Mesodermal cell (in vitro differentiated cells): ENCODE measurements around the gene FKBP1B.
"Not testable (repeated sequence)": the region's sequence is repeated elsewhere in the genome, so short reads cannot be mapped to it uniquely, and the experiment has no call there.

Experiments
- H3K27ac ChIP-seq: 2 replicates; pipeline ENCODE4 v1.7.0; 2013; ENCODE audit warnings: mild to moderate bottlenecking, low read depth, low read length, moderate library complexity; ENCODE audit not compliant: severe bottlenecking
- H3K36me3 ChIP-seq: 2 replicates; pipeline ENCODE4 v1.7.1; 2013; ENCODE audit warnings: mild to moderate bottlenecking, low read length, moderate library complexity; ENCODE audit not compliant: control insufficient read depth, insufficient read depth
- H3K4me1 ChIP-seq: one replicate; pipeline ENCODE4 v1.7.1; 2013; ENCODE audit warnings: mild to moderate bottlenecking, low read length; ENCODE audit not compliant: insufficient read depth, control insufficient read depth, poor library complexity, severe bottlenecking
- H3K4me3 ChIP-seq: 2 replicates; pipeline ENCODE4 v1.7.0; 2013; ENCODE audit warnings: low read length, control low read depth, mild to moderate bottlenecking; ENCODE audit not compliant: insufficient read depth, poor library complexity, severe bottlenecking; ENCODE audit errors: extremely low read depth
- H3K9me3 ChIP-seq: 2 replicates; pipeline ENCODE4 v1.7.1; 2013; ENCODE audit warnings: mild to moderate bottlenecking, low read length, moderate library complexity; ENCODE audit not compliant: control insufficient read depth
- WGBS, 2 experiments: methylation state at CpG; one replicate each; pipeline ENCODE4 v1.1.5; 2013; ENCODE audit warnings: missing lambda C conversion rate in 2 of 2; ENCODE audit not compliant: insufficient coverage in 2 of 2; 5-methylcytosine and 5-hydroxymethylcytosine counted together

Gene FKBP1B

DNA sequence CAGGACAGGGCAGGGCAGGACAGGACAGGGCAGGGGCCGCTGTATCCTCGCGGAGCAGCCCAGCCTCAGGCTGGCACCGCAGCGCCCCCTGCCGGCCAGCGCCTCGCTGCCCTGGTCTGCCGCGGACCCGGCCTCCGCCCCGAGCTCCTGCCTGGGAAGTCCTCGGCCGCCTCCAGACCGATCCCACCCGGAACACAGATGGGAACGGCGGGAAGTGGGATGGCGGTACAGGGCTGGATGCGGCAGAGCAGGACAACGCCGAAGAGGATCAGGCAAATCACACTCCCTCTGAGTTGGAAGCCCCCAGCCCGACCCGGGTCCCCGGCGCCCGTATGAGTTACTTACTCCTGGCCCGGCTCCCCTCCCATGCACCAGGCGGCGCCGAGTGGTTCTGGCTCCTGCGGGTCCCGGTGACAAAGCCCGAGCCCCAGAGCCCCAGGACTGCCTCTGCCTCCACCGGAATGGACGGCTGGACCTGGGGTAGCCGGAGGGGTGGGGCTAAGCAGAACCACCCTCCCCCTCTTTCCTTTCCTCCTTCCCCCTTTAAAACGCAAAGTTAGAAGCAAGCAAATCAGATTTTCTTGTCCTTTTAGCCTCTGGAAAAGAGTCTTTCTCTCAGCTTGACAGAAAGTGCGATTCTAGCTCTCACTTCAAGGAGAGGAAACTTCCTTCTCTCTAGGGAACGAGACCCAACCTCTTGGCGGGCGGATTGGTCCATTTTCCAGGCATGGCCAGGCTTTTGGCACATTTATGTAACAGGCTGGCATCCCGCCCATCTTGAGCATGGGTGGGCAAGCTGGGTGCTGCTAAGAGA is 35.1 kb downstream of the FKBP1B start, which contains the start of gene TP53I3:
TP53I3 (minus strand) TSS at position 449 of the 814 bp plus-strand sequence. CDS start 508 bp downstream, outside the sequence.
- Histone ChIP-seq H3K27ac (peak within 1 kb of the TSS; percentile 99), H3K9me3 (no peaks in the 10 kb centered on the region), H3K36me3 (peaks cover 35% of the 10 kb centered on the region), H3K4me3 (peak within 1 kb of the TSS; percentile 63), H3K4me1 (no peaks in the 10 kb centered on the region)
- WGBS, 2 experiments, result 1% methylated on average over 27 to 28 of the region's 44 CpGs

GRCh38 chr2:24085200-24085489 is 35.6 kb downstream of the FKBP1B start:
- Histone ChIP-seq H3K36me3 (peaks cover 29% of the 10 kb centered on the region), H3K27ac (peak overlapping the region; percentile 99)
- 55 to 56% methylated on average over 9 to 11 of the region's 11 CpGs for WGBS, 2 experiments

DNA sequence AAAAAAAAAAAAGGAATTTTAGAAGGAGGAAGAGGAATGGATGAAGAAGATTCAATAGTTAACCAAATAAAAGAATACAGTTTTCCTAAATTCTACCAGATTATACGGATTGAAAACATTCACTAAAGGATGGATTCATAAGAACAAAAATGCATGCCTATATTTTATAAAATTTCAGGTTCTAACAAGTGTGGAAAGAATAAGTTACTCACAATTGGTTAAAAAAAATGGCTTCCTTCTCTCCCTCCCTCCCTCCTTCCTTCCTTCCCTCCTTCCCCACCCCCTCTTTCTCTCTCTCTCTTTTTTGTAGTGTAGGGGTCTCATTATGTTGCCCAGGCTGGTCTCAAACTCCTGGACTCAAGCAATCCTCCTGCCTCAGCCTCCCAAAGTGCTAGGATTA is 36.7 kb downstream of the FKBP1B start:
- no peak overlapping the region for H3K27ac ChIP-seq
- peaks cover 18% of the 10 kb centered on the region for H3K36me3 ChIP-seq
- no peaks in the 10 kb centered on the region for H3K4me1 ChIP-seq
- WGBS, 2 experiments, result no CpG with 5 or more reads among the region's 1 CpG
- no peak overlapping the region for H3K4me3 ChIP-seq
- H3K9me3 ChIP-seq, result no peaks in the 10 kb centered on the region

More at GRCh38 chr2:24085200-24085489, 35.6 kb downstream of the FKBP1B start:
- Histone ChIP-seq H3K4me1 (no peaks in the 10 kb centered on the region), H3K4me3 (peak overlapping the region; percentile 63), H3K9me3 (no peaks in the 10 kb centered on the region)

DNA sequence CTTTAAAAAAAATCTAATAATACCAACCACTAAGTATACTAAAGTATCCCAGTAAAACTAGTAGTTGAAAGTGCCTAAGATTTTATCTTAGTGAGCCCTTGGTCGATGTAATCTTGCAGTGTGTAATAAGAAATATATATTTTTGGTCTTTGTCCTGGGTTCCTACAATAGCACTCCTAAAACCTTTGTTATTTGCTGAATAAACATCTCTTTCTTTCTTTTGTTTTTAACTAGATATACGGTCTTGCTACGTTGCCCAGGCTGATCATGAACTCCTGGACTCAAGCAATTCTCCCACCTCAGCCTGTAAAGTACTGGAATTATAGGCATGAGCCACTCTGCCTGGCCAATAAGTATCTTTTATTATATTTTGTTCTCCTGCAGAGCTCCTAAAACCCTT is 37.5 kb downstream of the FKBP1B start:
- H3K9me3 ChIP-seq, result no peaks in the 10 kb centered on the region
- H3K4me1 ChIP-seq, result no peaks in the 10 kb centered on the region
- no peak overlapping the region for H3K27ac ChIP-seq
- peaks cover 12% of the 10 kb centered on the region for H3K36me3 ChIP-seq
- 100% methylated on average over 1 of the region's 3 CpGs; no CpG with 5 or more reads in 1 of the 2 experiments for WGBS, 2 experiments
- H3K4me3 ChIP-seq, result no peak overlapping the region

GRCh38 chr2:24088821-24089359 is 39.3 kb downstream of the FKBP1B start:
- Histone ChIP-seq H3K4me1 (no peaks in the 10 kb centered on the region), H3K4me3 (no peak overlapping the region), H3K9me3 (no peaks in the 10 kb centered on the region), H3K27ac (no peak overlapping the region), H3K36me3 (no peaks in the 10 kb centered on the region)
- 96 to 100% methylated on average over 2 of the region's 2 CpGs for WGBS, 2 experiments

DNA sequence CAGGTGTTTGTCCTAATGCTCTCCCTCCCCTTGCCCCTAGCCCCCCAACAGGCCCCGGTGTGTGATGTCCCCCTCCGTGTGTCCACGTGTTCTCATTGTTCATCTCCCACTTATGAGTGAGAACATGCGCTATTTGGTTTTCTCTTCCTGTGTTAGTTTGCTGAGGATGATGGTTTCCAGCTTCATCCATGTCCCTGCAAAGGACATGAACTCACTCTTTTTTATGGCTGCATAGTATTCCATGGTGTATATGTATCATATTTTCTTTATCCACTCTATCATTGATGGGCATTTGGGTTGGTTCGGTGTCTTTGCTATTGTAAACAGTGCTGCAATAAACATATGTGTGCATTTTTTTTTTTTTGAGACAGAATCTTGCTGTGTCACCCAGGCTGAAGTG is 43.7 kb downstream of the FKBP1B start:
- H3K4me3 ChIP-seq, H3K9me3 ChIP-seq, H3K4me1 ChIP-seq, H3K36me3 ChIP-seq, H3K27ac ChIP-seq: not testable (repeated sequence)
- 100% methylated on average over 1 of the region's 5 CpGs; no CpG with 5 or more reads in 1 of the 2 experiments for WGBS, 2 experiments

DNA sequence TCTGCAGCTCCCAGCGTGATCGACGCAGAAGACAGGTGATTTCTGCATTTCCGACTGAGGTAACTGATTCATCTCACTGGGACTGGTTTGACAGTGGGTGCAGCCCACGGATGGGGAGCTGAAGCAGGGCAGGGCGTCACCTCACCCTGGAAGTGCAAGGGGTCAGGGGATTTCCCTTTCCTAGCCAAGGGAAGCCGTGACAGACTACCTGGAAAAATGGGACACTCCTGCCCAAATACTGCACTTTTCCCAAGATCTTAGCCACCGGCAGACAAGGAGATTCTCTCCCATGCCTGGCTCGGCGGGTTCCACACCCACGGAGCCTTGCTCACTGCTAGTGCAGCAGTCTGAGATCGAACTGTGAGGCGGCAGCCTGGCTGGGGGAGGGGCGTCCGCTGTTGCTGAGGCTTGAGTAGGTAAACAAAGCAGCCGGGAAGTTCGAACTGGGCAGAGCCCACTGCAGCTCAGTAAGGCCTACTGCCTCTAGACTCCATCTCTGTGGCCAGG is 45.7 kb downstream of the FKBP1B start:
- H3K4me1 ChIP-seq, H3K36me3 ChIP-seq, H3K27ac ChIP-seq, H3K9me3 ChIP-seq, H3K4me3 ChIP-seq: not testable (repeated sequence)
- WGBS, 2 experiments, result 61 to 69% methylated on average over 11 to 17 of the region's 17 CpGs

- not testable (repeated sequence) for H3K36me3 ChIP-seq, H3K9me3 ChIP-seq, H3K27ac ChIP-seq, H3K4me1 ChIP-seq, H3K4me3 ChIP-seq
- WGBS, 2 experiments, result no CpG with 5 or more reads among the region's 2 CpGs
Observed at GRCh38 chr2:24100732-24101131, 51.2 kb downstream of the FKBP1B start.

GRCh38 chr2:24101992-24102391 is 52.5 kb downstream of the FKBP1B start:
- no peaks in the 10 kb centered on the region for H3K36me3 ChIP-seq
- H3K27ac ChIP-seq, result no peak overlapping the region
- H3K4me1 ChIP-seq, result no peaks in the 10 kb centered on the region
- no peak overlapping the region for H3K4me3 ChIP-seq
- no CpG with 5 or more reads among the region's 2 CpGs for WGBS, 2 experiments
- no peaks in the 10 kb centered on the region for H3K9me3 ChIP-seq

DNA sequence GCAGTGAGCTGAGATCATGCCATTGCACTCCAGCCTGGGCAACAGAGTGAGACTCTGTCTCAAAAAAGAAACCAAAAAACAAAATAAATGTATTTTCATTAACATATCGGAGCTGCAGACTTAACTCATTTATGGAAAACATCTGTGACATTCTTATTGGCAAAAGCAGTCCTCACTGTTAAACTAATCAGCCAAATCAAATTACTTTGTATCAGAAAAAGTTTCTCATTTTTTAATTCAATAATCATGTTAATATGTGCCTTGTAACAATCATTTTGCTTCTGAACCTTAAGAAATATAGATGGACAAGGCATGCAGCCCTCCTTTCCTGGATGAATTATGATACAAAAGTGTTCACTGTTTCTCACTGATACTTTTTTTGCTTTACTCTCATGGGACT is 53.1 kb downstream of the FKBP1B start:
- Histone ChIP-seq H3K4me3 (no peak overlapping the region), H3K36me3 (no peaks in the 10 kb centered on the region), H3K9me3 (peaks cover under 1% of the 10 kb centered on the region), H3K27ac (no peak overlapping the region), H3K4me1 (no peaks in the 10 kb centered on the region)
- 89% methylated on average over 1 of the region's 1 CpG; no CpG with 5 or more reads in 1 of the 2 experiments for WGBS, 2 experiments

GRCh38 chr2:24104110-24104650 is 54.6 kb downstream of the FKBP1B start:
- Histone ChIP-seq H3K36me3 (no peaks in the 10 kb centered on the region), H3K9me3 (peaks cover 4% of the 10 kb centered on the region), H3K4me1 (no peaks in the 10 kb centered on the region), H3K4me3 (no peak overlapping the region), H3K27ac (no peak overlapping the region)
- WGBS, 2 experiments, result 92 to 93% methylated on average over 5 to 7 of the region's 8 CpGs
